Heart left ventricle (tissue), 13 donors: Measurements from ENCODE around the gene MYBPC2.

Source experiments
- POLR2A ChIP-seq, 2 donors: fragments of 450-650 bp; IDR thresholded peaks; one replicate each; pipeline ENCODE4 v1.6.1; 2017; ENCODE audit warnings: antibody characterized with exemption in 2 of 2, mild to moderate bottlenecking in 2 of 2, moderate library complexity in 2 of 2
- TF ChIP-seq, protein P1 (sequence below), 12 donors: fragments of 200-600 bp; sonication (generic) in 4 of 12; IDR thresholded peaks; one replicate each; pipeline versions ENCODE4 v1.5.0 to v1.8.0; 2018 to 2022; ENCODE audit warnings: antibody characterized with exemption in 12 of 12, mild to moderate bottlenecking in 5 of 12
- donor health status: ischemic (EF 13 %, LVEDD 7.1; RV severe dilation, severe dysfunction).
- donor health status: DM: no; HTN: yes; CAD: no.
- donor health status: DM: no; HTN: no; CAD: no.
- donor health status: ischemic (EF 25% LVEDD 6.9; RV normal size, moderate dysfunction).
- donor health status: ischemic (EF 25% LVEDD 5.7; RV mildly dilated, moderate dysfunction).
- donor health status: ischemic (EF 35%, LVEDD 5.7; RV mildly dilated, moderate dysfunction).
- donor health status: nonischemic (EF 11% LVEDD 7.7; RV severe dilation, severe dysfunction).
- donor health status: DM: yes; HTN: yes; CAD: no.
- donor health status: PGD.
- donor health status: ischemic (EF 29% LVEDD 5.4; RV normal size, mild dysfunction).
- donor health status: nonischemic (EF 23%, LVEDD 6.1; RV moderate dilation, normal function).

- TF ChIP-seq, protein P1, sequence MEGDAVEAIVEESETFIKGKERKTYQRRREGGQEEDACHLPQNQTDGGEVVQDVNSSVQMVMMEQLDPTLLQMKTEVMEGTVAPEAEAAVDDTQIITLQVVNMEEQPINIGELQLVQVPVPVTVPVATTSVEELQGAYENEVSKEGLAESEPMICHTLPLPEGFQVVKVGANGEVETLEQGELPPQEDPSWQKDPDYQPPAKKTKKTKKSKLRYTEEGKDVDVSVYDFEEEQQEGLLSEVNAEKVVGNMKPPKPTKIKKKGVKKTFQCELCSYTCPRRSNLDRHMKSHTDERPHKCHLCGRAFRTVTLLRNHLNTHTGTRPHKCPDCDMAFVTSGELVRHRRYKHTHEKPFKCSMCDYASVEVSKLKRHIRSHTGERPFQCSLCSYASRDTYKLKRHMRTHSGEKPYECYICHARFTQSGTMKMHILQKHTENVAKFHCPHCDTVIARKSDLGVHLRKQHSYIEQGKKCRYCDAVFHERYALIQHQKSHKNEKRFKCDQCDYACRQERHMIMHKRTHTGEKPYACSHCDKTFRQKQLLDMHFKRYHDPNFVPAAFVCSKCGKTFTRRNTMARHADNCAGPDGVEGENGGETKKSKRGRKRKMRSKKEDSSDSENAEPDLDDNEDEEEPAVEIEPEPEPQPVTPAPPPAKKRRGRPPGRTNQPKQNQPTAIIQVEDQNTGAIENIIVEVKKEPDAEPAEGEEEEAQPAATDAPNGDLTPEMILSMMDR (IDR thresholded peaks at IDR 0.05): no peak
- TF ChIP-seq POLR2A (IDR thresholded peaks at IDR 0.05): no peak
Measured at GRCh38 chr19:50444059-50444458, 11.4 kb downstream of the MYBPC2 start.
